GM18517 (cell line): Measurements from ENCODE around the gene VPS51.
"Not testable (repeated sequence)": the region's sequence is repeated elsewhere in the genome, so short reads cannot be mapped to it uniquely, and the experiment has no call there.

Experiments
- ATAC-seq: cut with Tn5 transposase; IDR thresholded peaks from one replicate; pipeline ENCODE4 v1.9.1; 2021; ENCODE audit warnings: mild to moderate bottlenecking, moderate library complexity; ENCODE audit not compliant: unreplicated experiment

Gene VPS51

GRCh38 chr11:65132238-65132987 lies 36.4 kb downstream of the VPS51 start:
- ATAC-seq: no peak

- ATAC-seq: no peak
Observed at GRCh38 chr11:65132988-65133700, 37.1 kb downstream of the VPS51 start.

- ATAC-seq: no peak
Observed at GRCh38 chr11:65133724-65134123, 37.7 kb downstream of the VPS51 start.

DNA sequence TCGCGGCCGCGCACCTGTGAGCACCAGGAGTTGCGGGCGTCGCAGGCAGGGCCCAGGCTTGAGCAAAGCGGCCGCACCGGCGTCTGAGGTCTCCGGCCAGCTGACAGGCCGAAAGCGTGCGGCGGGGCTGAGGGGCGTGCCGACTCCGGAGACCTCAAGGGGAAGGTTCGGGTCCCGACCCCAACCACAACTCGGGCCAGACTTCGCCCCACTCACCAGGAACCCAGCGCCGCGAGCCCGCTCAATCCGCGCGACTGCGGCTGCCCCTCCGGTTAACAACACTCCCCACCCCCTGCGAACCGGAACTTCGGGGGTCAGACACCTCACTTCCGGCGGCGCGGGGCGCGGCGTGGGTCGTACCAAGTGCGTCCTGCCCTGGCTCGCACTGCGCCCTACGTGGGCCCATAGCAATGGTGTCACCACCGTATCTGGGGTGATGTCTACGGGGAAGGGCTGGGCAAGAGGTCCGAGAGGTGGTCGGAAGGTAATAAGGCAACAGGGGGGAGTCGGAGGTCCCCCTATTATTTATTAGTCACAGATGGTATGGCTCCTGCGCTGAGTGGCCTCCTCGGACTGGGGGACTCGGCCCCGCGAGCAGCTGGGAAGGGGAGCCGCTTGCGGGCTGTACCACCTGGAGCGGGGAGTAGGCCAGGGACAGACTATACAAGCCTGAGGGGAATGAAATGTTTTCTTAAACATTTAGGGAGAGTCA lies 38.4 kb downstream of the VPS51 start, which contains the start of gene SYVN1:
SYVN1 (minus strand) TSS at position 280 of the 712 bp plus-strand sequence. CDS start 918 bp downstream, outside the sequence.
- ATAC-seq: peak; percentile 49

DNA sequence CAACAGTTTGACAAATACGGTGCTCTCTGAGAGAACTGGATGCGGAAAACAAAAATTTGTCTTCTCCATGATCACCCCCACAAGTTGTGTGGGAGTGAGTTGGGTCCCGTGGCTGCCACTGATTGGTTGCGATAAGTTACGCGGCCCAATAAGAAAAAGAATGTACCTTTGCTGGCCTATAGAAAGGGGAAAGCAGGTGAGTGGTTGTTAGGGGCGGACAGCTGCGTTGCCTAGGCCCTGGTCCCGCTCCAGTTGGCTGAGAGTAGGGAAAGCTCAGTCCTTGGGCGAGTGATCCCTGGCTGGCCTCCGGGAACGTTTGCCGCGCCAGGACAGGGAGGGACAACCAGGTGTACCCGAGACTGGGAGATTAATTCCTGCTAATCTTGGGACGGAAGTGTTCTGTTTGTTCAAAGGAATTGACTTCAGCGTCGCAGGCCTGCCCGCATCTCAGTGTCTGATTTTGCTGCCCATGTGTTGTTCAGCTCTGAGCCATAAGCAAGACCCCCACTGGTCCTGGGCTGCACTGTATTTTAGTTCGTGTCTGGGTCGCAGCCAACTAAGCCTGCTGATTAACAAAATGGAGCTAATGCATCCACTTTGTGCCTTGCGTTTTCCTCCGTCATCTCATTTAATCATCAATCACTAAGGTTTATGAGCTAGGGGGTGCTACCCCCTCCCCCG lies 39.1 kb downstream of the VPS51 start:
- peak; percentile 66 for ATAC-seq

- ATAC-seq: no peak
Observed at GRCh38 chr11:65135633-65136145, 39.7 kb downstream of the VPS51 start.

DNA sequence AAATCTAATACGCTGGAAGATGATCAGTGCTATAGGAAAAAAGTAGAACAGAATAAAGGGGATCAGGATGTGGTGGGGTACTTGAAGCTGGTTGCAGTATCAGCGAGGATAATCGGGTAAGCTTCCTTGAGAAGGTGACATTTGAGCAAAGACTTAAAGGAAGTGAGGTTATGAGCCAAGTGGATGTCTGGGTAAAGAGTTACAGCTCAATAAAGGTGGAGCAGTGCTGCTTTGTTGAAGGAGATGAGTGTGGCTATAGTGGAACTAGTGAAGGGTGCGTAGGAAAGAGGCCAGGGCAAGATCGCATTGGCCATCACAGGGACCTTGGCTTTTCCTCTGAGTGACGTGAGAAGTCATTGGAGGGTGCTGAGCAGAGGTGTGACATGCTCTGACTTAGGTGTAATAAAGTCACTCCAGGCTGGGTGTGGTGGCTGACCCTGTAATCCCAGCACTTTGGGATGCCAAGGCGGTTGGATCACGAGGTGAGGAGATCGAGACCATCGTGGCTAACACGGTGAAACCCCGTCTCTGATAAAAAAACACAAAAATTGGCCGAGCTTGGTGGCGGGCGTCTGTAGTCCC lies 40.6 kb downstream of the VPS51 start:
- ATAC-seq: no peak

DNA sequence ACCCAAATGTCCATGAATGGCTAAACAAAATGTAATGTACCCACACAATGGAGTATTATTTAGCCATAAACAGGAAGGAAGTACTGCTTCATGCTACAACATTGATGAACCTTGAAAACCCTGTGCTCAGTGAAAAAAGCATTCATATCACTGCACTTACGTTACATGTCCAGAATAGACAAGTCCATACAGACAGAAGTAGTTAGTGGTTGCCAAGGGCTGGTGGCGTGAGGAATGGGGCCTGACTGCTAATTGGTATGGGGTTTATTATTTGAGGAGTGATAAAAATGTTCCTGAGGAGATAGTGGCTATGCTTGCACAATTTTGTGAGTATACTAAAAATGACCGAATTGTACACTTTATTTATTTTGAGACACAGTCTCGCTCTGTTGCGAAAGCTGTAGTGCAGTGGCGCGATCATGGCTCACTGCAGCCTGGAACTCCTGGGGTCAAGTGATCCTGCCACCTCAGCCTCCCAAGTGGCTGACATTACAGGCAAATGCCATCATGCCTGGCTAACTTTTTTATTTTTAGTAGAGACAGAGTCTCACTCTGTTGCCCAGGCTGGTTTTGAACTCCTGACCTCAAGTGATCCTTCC lies 46.0 kb downstream of the VPS51 start:
- no peak for ATAC-seq

DNA sequence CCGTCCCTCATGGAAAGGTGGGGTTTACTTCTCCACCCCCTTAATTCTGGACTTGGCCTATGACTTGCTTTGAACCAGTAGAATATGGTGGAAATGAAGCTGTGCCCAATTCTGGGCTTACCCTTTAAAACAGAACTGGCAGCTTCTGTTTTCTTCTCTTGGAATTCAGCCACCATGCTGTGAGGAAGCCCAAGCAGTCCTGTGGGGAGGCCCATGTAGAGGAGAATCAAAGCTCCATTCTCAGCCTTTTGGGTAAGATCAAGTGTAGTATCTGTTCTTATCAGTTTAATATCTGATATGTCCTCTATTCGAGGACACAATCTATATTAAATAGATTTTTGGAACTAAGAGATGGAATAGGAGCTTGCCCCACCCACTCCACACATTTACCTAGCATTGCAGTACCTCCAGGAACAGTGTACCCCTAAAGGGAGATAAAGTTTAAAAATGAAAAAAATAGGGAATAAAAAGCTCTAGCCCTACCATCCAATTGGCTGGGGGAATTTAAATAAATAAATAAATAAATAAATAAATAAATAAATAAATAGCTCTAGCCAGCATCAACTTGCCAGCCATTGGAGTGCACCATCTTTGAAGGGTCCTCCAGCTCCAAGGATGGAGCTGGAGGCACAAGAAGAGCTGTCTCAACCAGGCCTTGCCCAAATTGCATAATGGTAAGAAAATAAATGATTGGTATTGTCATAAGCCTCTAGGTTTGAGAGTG lies 51.5 kb downstream of the VPS51 start:
- ATAC-seq: no peak

DNA sequence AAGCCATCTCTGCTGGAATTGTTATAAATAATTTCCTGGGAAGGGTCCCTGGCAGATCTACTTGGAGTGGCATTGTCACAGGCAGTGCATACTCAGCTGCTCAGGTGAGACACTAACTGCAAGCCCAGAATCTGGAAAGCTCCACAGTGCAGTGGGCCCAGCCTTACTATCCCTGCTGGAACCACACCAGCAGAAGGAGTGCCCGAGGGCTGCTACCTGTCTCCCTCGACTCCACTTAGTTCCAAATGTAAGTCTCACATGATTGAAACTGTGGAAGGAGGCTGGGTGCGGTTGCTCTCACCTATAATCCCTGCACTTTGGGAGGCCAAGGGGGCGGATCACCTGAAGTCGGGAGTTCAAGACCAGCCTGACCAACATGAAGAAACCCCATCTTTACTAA lies 52.6 kb downstream of the VPS51 start:
- ATAC-seq: no peak

DNA sequence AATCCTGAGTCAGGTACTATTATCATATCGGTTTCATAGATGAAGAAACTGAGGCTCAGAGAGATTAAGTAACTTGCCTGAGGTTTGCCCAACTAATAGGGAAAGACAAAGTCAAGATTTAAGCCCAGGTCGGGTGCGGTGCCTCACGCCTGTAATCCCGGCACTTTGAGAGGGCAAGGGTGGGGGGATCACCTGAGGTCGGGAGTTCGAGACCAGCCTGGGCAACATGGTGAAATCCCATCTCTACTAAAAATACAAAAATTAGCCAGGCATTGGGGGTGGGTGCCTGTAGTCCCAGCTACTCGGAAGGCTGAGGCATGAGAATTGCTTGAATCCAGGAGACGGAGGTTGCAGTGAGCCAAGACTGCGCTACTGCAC lies 54.1 kb downstream of the VPS51 start:
- ATAC-seq: not testable (repeated sequence)

GRCh38 chr11:65150509-65151299 lies 54.7 kb downstream of the VPS51 start:
- no peak for ATAC-seq

- ATAC-seq: no peak
Observed at GRCh38 chr11:65151331-65151899, 55.4 kb downstream of the VPS51 start.

- ATAC-seq: no peak
Observed at GRCh38 chr11:65152122-65152521, 56.1 kb downstream of the VPS51 start.

GRCh38 chr11:65156256-65156655 lies 60.2 kb downstream of the VPS51 start:
- ATAC-seq: no peak

DNA sequence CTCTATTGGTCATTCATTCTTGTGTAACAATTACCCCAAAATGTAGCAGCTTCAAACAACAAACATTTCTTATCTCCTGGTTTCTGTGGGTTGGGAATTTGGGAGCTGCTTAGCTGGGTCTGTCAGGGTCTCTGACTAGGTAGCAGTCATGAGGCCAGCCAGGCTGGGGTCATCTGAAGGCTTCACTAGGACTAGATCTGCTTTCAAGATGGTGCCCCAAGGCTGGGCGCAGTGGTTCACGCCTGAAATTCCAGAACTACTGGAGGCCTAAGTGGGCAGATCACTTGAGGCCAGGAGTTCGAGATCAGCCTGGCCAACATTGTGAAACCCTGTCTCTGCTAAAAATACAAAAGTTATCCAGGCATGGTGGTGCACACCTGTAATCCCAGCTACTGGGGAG lies 60.9 kb downstream of the VPS51 start:
- ATAC-seq: no peak

GRCh38 chr11:65157336-65157735 lies 61.3 kb downstream of the VPS51 start:
- no peak for ATAC-seq

- peak; percentile 77 for ATAC-seq
Observed at GRCh38 chr11:65159012-65159411, 63.0 kb downstream of the VPS51 start.
